Subcutaneous abdominal adipose tissue (tissue), 5 donors: ENCODE results near the gene RAB33B.

Source experiments
- H3K27ac ChIP-seq: one replicate; pipeline ENCODE4 v1.7.0; 2013; ENCODE audit warnings: low read depth, mild to moderate bottlenecking, inconsistent platforms, low read length, moderate library complexity
- H3K27me3 ChIP-seq, 5 donors: one replicate each; pipeline ENCODE4 v1.7.0; 2013; ENCODE audit warnings: low read length in 5 of 5, inconsistent platforms in 1 of 5; ENCODE audit not compliant: control insufficient read depth in 5 of 5, insufficient read depth in 4 of 5
- H3K36me3 ChIP-seq, 5 donors: one replicate each; pipeline ENCODE4 v1.7.0; 2013; ENCODE audit warnings: low read length in 5 of 5; ENCODE audit not compliant: control insufficient read depth in 5 of 5, insufficient read depth in 5 of 5
- H3K4me1 ChIP-seq, 5 donors: one replicate each; pipeline ENCODE4 v1.7.0; 2013; ENCODE audit warnings: low read length in 5 of 5, mild to moderate bottlenecking in 3 of 5, moderate library complexity in 1 of 5; ENCODE audit not compliant: control insufficient read depth in 5 of 5, insufficient read depth in 5 of 5
- H3K4me3 ChIP-seq, 5 donors: one replicate each; pipeline ENCODE4 v1.7.0; 2013; ENCODE audit warnings: low read length in 5 of 5, low read depth in 1 of 5
- H3K9ac ChIP-seq, 5 donors: one replicate each; pipeline ENCODE4 v1.7.0; 2013; ENCODE audit warnings: low read length in 5 of 5, mild to moderate bottlenecking in 4 of 5, moderate library complexity in 3 of 5
- H3K9me3 ChIP-seq, 5 donors: one replicate each; pipeline ENCODE4 v1.7.0; 2013; ENCODE audit warnings: low read length in 5 of 5; ENCODE audit not compliant: control insufficient read depth in 5 of 5
- donor health status: healthy.
- donor health status: healthy.
- donor health status: healthy.
- donor health status: healthy.
- donor health status: healthy.

The RAB33B gene

GRCh38 chr4:139472852-139473251 is 18.9 kb downstream of the RAB33B start:
- no peak overlapping the region for H3K27ac ChIP-seq
- no peak overlapping the region for H3K9ac ChIP-seq
- peaks cover 0 to 19% (median 2%) of the 10 kb centered on the region in 5 donors for H3K4me1 ChIP-seq
- H3K36me3 ChIP-seq = peaks cover 9 to 14% (median 12%) of the 10 kb centered on the region in 5 donors
- no peaks in the 10 kb centered on the region for H3K27me3 ChIP-seq
- H3K9me3 ChIP-seq = peaks cover 0 to 5% (median 0%) of the 10 kb centered on the region in 5 donors
- no peak overlapping the region for H3K4me3 ChIP-seq

- Histone ChIP-seq H3K4me3 (no peak overlapping the region), H3K36me3 (peaks cover 9 to 14% (median 12%) of the 10 kb centered on the region in 5 donors), H3K27me3 (no peaks in the 10 kb centered on the region), H3K9ac (no peak overlapping the region), H3K4me1 (peaks cover 0 to 16% (median 3%) of the 10 kb centered on the region in 5 donors), H3K9me3 (peaks cover 0 to 5% (median 0%) of the 10 kb centered on the region in 5 donors), H3K27ac (no peak overlapping the region)
Observed at GRCh38 chr4:139476363-139476762, 22.4 kb downstream of the RAB33B start.

DNA sequence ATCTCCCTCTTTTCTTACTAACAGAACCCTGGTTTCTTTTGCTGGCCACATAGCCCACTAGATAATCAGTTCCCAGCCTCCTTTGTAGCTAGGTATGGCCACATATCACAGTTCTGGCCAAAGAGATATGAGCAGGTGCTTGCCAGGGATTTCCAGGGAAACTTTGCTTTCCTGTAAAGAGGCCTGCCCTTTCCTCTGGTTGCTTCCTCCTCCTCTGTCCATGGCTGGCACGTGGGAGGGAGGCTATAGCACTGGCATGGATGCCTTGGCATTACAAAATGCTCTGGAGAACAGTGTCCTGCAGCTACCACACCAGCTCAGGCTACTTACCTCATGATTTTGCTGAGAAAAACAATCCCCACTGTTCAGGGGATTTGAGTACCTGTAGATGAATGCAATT is 27.5 kb downstream of the RAB33B start:
- no peaks in the 10 kb centered on the region for H3K27me3 ChIP-seq

DNA sequence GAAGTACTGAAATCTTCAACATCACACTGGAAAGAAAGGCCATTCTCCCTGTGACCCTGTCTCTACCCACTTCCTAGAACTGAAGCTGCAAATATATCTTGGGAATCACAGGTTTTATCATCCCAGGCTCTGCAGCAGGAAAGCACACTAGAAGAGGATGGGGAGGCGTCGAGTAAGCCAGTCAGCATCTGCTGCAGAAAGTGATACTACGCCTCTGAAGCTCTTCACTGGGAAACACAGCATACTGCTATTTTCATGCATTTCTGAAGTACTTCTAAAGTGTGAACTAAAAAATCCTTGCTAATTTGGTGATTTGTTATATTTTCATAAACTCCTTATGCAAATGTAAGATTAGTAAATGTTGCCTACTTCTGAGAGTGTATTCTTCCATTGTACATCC is 29.1 kb downstream of the RAB33B start:
- peaks cover 3 to 15% (median 9%) of the 10 kb centered on the region in 5 donors for H3K4me1 ChIP-seq
- H3K9me3 ChIP-seq = no peaks in the 10 kb centered on the region
- H3K9ac ChIP-seq = no peak overlapping the region
- H3K27ac ChIP-seq = no peak overlapping the region
- no peaks in the 10 kb centered on the region for H3K27me3 ChIP-seq
- no peaks in the 10 kb centered on the region for H3K36me3 ChIP-seq
- no peak overlapping the region for H3K4me3 ChIP-seq

More for the DNA sequence above, 27.5 kb downstream of the RAB33B start:
- H3K9me3 ChIP-seq = no peaks in the 10 kb centered on the region
- H3K9ac ChIP-seq = no peak overlapping the region
- no peak overlapping the region for H3K4me3 ChIP-seq
- no peak overlapping the region for H3K27ac ChIP-seq
- peaks cover 0 to 2% (median 0%) of the 10 kb centered on the region in 5 donors for H3K36me3 ChIP-seq
- H3K4me1 ChIP-seq = peaks cover 3 to 25% (median 10%) of the 10 kb centered on the region in 5 donors

- H3K27me3 ChIP-seq = no peaks in the 10 kb centered on the region
- no peak overlapping the region for H3K4me3 ChIP-seq
- H3K9ac ChIP-seq = no peak overlapping the region
- no peak overlapping the region for H3K27ac ChIP-seq
- peaks cover 3 to 15% (median 9%) of the 10 kb centered on the region in 5 donors for H3K4me1 ChIP-seq
- no peaks in the 10 kb centered on the region for H3K36me3 ChIP-seq
- H3K9me3 ChIP-seq = no peaks in the 10 kb centered on the region
Observed at GRCh38 chr4:139484783-139485311, 30.9 kb downstream of the RAB33B start.

GRCh38 chr4:139488442-139488841 is 34.5 kb downstream of the RAB33B start:
- no peaks in the 10 kb centered on the region for H3K9me3 ChIP-seq
- no peak overlapping the region for H3K9ac ChIP-seq
- no peaks in the 10 kb centered on the region for H3K36me3 ChIP-seq
- H3K4me1 ChIP-seq = no peaks in the 10 kb centered on the region
- H3K27me3 ChIP-seq = no peaks in the 10 kb centered on the region
- H3K27ac ChIP-seq = no peak overlapping the region
- H3K4me3 ChIP-seq = no peak overlapping the region

GRCh38 chr4:139489638-139490037 is 35.7 kb downstream of the RAB33B start:
- no peak overlapping the region for H3K9ac ChIP-seq
- H3K36me3 ChIP-seq = no peaks in the 10 kb centered on the region
- H3K9me3 ChIP-seq = peaks cover 0 to 3% (median 0%) of the 10 kb centered on the region in 5 donors
- no peak overlapping the region for H3K4me3 ChIP-seq
- no peak overlapping the region for H3K27ac ChIP-seq
- peaks cover 0 to 6% (median 0%) of the 10 kb centered on the region in 5 donors for H3K4me1 ChIP-seq
- H3K27me3 ChIP-seq = no peaks in the 10 kb centered on the region

DNA sequence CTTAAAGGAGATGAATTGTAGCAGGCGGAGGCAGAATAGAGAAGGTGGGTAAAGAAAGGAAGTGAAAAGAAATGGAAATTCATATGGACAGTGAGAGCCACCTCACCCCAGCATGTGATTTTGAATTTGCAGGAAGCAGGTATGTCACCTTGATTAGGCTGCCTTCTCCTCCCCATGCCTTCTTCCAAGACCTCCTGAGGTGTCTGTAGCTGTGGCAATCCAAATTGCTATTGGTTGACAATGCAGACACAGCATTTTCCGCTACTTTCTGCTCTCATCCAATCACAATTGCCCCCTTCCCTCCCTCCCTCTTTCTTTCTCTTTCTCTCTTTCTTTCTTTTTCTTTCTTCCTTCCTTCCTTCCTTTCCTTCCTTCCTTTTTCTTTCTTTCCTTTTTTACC is 38.5 kb downstream of the RAB33B start:
- peaks cover 0 to 3% (median 0%) of the 10 kb centered on the region in 5 donors for H3K9me3 ChIP-seq
- peaks cover 0 to 19% (median 11%) of the 10 kb centered on the region in 5 donors for H3K4me1 ChIP-seq
- no peaks in the 10 kb centered on the region for H3K36me3 ChIP-seq
- no peak overlapping the region for H3K9ac ChIP-seq
- no peak overlapping the region for H3K4me3 ChIP-seq
- no peak overlapping the region for H3K27ac ChIP-seq
- H3K27me3 ChIP-seq = no peaks in the 10 kb centered on the region

GRCh38 chr4:139493176-139493575 is 39.3 kb downstream of the RAB33B start:
- no peak overlapping the region for H3K27ac ChIP-seq
- H3K36me3 ChIP-seq = no peaks in the 10 kb centered on the region
- no peak overlapping the region for H3K4me3 ChIP-seq
- peaks cover under 1 to 22% (median 15%) of the 10 kb centered on the region in 5 donors for H3K4me1 ChIP-seq
- no peak overlapping the region for H3K9ac ChIP-seq
- H3K9me3 ChIP-seq = peaks cover 0 to 3% (median 0%) of the 10 kb centered on the region in 5 donors
- no peaks in the 10 kb centered on the region for H3K27me3 ChIP-seq

- Histone ChIP-seq H3K36me3 (peaks cover 0 to 4% (median 0%) of the 10 kb centered on the region in 5 donors), H3K9me3 (peaks cover 0 to 4% (median 0%) of the 10 kb centered on the region in 5 donors), H3K27ac (no peak overlapping the region), H3K9ac (no peak overlapping the region), H3K27me3 (no peaks in the 10 kb centered on the region), H3K4me1 (peaks cover 4 to 45% (median 21%) of the 10 kb centered on the region in 5 donors), H3K4me3 (no peak overlapping the region)
Observed at GRCh38 chr4:139499186-139499585, 45.3 kb downstream of the RAB33B start.
